PFSK-1 (cell line): ENCODE data around the gene CDIPT.

ENCODE experiments used
- FOXP2 ChIP-seq: optimal IDR thresholded peaks from 2 replicates; pipeline ENCODE3; 2011; ENCODE audit warnings: borderline replicate concordance, control low read depth, inconsistent platforms; ENCODE audit not compliant: insufficient read depth; ENCODE audit errors: extremely low read length, extremely low read depth
- POLR2AphosphoS5 ChIP-seq: IDR thresholded peaks from 2 replicates; pipeline ENCODE4 v1.6.1; 2012; ENCODE audit warnings: low read depth, mild to moderate bottlenecking, control low read depth, low read length, moderate library complexity
- REST ChIP-seq, 2 experiments: IDR thresholded peaks; 2 replicates each; pipeline versions ENCODE4 v1.6.1 to v1.8.0; 2011 to 2012; ENCODE audit warnings: low read depth in 2 of 2, low read length in 2 of 2, control low read depth in 1 of 2, inconsistent platforms in 1 of 2, mild to moderate bottlenecking in 1 of 2, moderate library complexity in 1 of 2; ENCODE audit not compliant: insufficient read depth in 1 of 2
- SIN3A ChIP-seq: IDR thresholded peaks from 2 replicates; pipeline ENCODE4 v1.6.1; 2012; ENCODE audit warnings: mild to moderate bottlenecking, low read length, moderate library complexity, borderline replicate concordance; ENCODE audit not compliant: insufficient read depth
- TAF1 ChIP-seq: IDR thresholded peaks from 2 replicates; pipeline ENCODE4 v1.6.1; 2012; ENCODE audit warnings: low read length, control low read depth, borderline replicate concordance; ENCODE audit not compliant: insufficient read depth

DNA sequence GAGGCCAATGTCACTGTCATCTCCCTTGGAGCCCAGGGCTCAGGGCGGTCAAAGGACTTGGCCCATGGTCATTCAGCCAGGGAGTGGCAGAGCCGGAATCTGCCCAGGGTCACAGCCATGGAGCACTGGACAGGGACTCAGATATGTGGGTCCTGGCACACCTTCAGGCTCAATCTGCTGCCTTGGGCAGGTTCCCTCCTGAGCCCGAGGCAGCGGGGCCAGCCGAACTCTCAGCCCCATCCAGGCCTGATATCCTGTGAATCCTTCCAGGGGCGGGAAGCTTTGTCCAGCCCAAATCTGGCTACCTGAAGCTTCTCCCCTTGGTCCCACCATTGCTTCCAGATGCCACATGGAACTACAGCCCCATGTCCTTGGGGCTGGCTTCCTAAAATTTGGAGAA, 12.2 kb upstream of the CDIPT start:
- TF ChIP-seq POLR2AphosphoS5, result no peak
- TF ChIP-seq TAF1, result no peak
- no peak for TF ChIP-seq SIN3A
- no peak for TF ChIP-seq REST (IDR thresholded peaks at IDR 0.05; ENCODE audit: insufficient read depth in 1 of 2, low read depth in 2 of 2, low read length in 2 of 2)
- TF ChIP-seq FOXP2, result no peak
